IMR-90 (cell line): ENCODE results near the gene STMN1. TPM values are rescaled to one million over a fixed set of nuclear protein-coding genes. Genes with fewer than 3 reads are reported as not detected.
A peak's percentile ranks its signal among the peaks of the same experiment; 100 is the strongest.

Experiments
- ATAC-seq: fragments of 200-7000 bp; cut with Tn5 transposase; 2 replicates; pipeline ENCODE4 v1.9.1; 2020; ENCODE audit warnings: low read depth, mild to moderate bottlenecking, moderate library complexity
- Bru-seq: library from RNA; stranded (reverse); fragments of 400-500 nt; gene quantifications from one replicate; lab custom pipeline; 2021; lab: Mats Ljungman, UMichigan
- BruChase-seq, 2 experiments: library from RNA; stranded (reverse); fragments of 400-500 nt; gene quantifications; one replicate each; lab custom pipeline; 2021; lab: Mats Ljungman, UMichigan
- BruUV-seq: library from RNA; stranded (reverse); fragments of 400-500 nt; replicated peaks from 2 replicates; lab custom pipeline; 2021; lab: Mats Ljungman, UMichigan
- CTCF ChIA-PET: fragments of 300-600 bp; formaldehyde crosslinking; extraction: SDS; loops from one replicate; lab custom pipeline; 2021; ENCODE audit warnings: antibody characterized with exemption; lab: Yijun Ruan, JAX
- POLR2A ChIA-PET: fragments of 300-600 bp; sonication (Branson Sonifier 250); formaldehyde crosslinking; loops from one replicate; lab custom pipeline; 2022; ENCODE audit warnings: antibody characterized with exemption; ENCODE audit not compliant: unreplicated experiment; lab: Charles Lee
- DNase-seq: peaks from one replicate; pipeline ENCODE4 v3.0.0; 2013
- H2AFZ ChIP-seq: replicated peaks from 2 replicates; pipeline ENCODE3; 2013; ENCODE audit warnings: low read length, mild to moderate bottlenecking; ENCODE audit not compliant: poor library complexity
- H2AK5ac ChIP-seq: 2 replicates; pipeline ENCODE4 v1.6.1; 2013; ENCODE audit warnings: low read depth, low read length, inconsistent platforms
- H2AK9ac ChIP-seq: replicated peaks from 2 replicates; pipeline ENCODE3; 2013; ENCODE audit warnings: mild to moderate bottlenecking, low read depth, low read length, moderate library complexity; ENCODE audit not compliant: poor library complexity
- H2BK120ac ChIP-seq: 2 replicates; pipeline ENCODE4 v1.6.1; 2013; ENCODE audit warnings: low read depth, low read length, inconsistent platforms
- H2BK15ac ChIP-seq: 3 replicates; pipeline ENCODE4 v1.6.1; 2013; ENCODE audit warnings: low read depth, low read length, inconsistent platforms
- H2BK20ac ChIP-seq: 2 replicates; pipeline ENCODE4 v1.6.1; 2013; ENCODE audit warnings: low read depth, mild to moderate bottlenecking, inconsistent platforms, low read length, moderate library complexity
- H2BK5ac ChIP-seq: 2 replicates; pipeline ENCODE4 v1.6.1; 2013; ENCODE audit warnings: mild to moderate bottlenecking, low read depth, low read length, inconsistent platforms; ENCODE audit not compliant: poor library complexity, severe bottlenecking
- H3K14ac ChIP-seq: replicated peaks from 2 replicates; pipeline ENCODE4 v1.6.1; 2013; ENCODE audit warnings: low read depth, low read length, inconsistent platforms
- H3K18ac ChIP-seq: 2 replicates; pipeline ENCODE4 v1.6.1; 2013; ENCODE audit warnings: low read depth, low read length, control low read depth
- H3K23ac ChIP-seq: 2 replicates; pipeline ENCODE4 v1.6.1; 2013; ENCODE audit warnings: low read depth, low read length, inconsistent platforms
- H3K27ac ChIP-seq: 2 replicates; pipeline ENCODE4 v1.5.1; 2013; ENCODE audit warnings: mild to moderate bottlenecking, control low read depth, low read length; ENCODE audit not compliant: insufficient read depth
- H3K27me3 ChIP-seq: 2 replicates; pipeline ENCODE4 v1.6.1; 2013; ENCODE audit warnings: low read length; ENCODE audit not compliant: control insufficient read depth, insufficient read depth
- H3K36me3 ChIP-seq: 2 replicates; pipeline ENCODE4 v1.6.1; 2013; ENCODE audit warnings: low read length, mixed read lengths; ENCODE audit not compliant: control insufficient read depth, insufficient read depth
- H3K4ac ChIP-seq: 2 replicates; pipeline ENCODE4 v1.6.1; 2013; ENCODE audit warnings: low read depth, low read length, inconsistent platforms
- H3K4me1 ChIP-seq: 2 replicates; pipeline ENCODE4 v1.6.1; 2013; ENCODE audit warnings: low read length, mixed read lengths; ENCODE audit not compliant: control insufficient read depth, insufficient read depth
- H3K4me2 ChIP-seq: 2 replicates; pipeline ENCODE4 v1.6.1; 2013; ENCODE audit warnings: low read depth, mild to moderate bottlenecking, control low read depth, low read length, moderate library complexity
- H3K4me3 ChIP-seq: 2 replicates; pipeline ENCODE4 v1.5.1; 2013; ENCODE audit warnings: low read depth, mild to moderate bottlenecking, control low read depth, low read length, moderate library complexity; ENCODE audit not compliant: insufficient read depth
- H3K56ac ChIP-seq: 2 replicates; pipeline ENCODE4 v1.6.1; 2013; ENCODE audit warnings: low read length, inconsistent platforms; ENCODE audit not compliant: insufficient read depth; ENCODE audit errors: extremely low read depth
- H3K79me1 ChIP-seq, 2 experiments: 2 replicates each; pipeline ENCODE4 v1.6.1; 2013; ENCODE audit warnings: low read length in 2 of 2, inconsistent platforms in 1 of 2, low read depth in 1 of 2
- H3K9ac ChIP-seq: 2 replicates; pipeline ENCODE4 v1.6.1; 2013; ENCODE audit warnings: low read depth, low read length, control low read depth
- H3K9me1 ChIP-seq: 2 replicates; pipeline ENCODE4 v1.6.1; 2013; ENCODE audit warnings: low read length, inconsistent platforms; ENCODE audit not compliant: insufficient read depth
- H3K9me3 ChIP-seq: 2 replicates; pipeline ENCODE4 v1.6.1; 2013; ENCODE audit warnings: low read length; ENCODE audit not compliant: control insufficient read depth, insufficient read depth
- H4K20me1 ChIP-seq: 2 replicates; pipeline ENCODE4 v1.6.1; 2013; ENCODE audit warnings: low read length, inconsistent platforms; ENCODE audit not compliant: insufficient read depth
- H4K5ac ChIP-seq: 2 replicates; pipeline ENCODE4 v1.6.1; 2013; ENCODE audit warnings: mild to moderate bottlenecking, low read depth, low read length, control low read depth
- H4K8ac ChIP-seq, 2 experiments: 2 replicates each; pipeline ENCODE4 v1.6.1; 2013; ENCODE audit warnings: low read depth in 2 of 2, low read length in 2 of 2, control low read depth in 1 of 2, inconsistent platforms in 1 of 2
- H4K91ac ChIP-seq: 2 replicates; pipeline ENCODE4 v1.6.1; 2013; ENCODE audit warnings: low read depth, low read length, inconsistent platforms; ENCODE audit not compliant: insufficient read depth
- BHLHE40 ChIP-seq: fragments of 150-350 bp; IDR thresholded peaks from 2 replicates; pipeline ENCODE4 v1.6.1; 2016; ENCODE audit warnings: mild to moderate bottlenecking, low read depth, low read length
- CEBPB ChIP-seq: IDR thresholded peaks from 2 replicates; pipeline ENCODE4 v1.6.1; 2012; ENCODE audit warnings: low read depth, low read length, improper control_type of control experiment
- CHD1 ChIP-seq: IDR thresholded peaks from 2 replicates; pipeline ENCODE4 v1.6.1; 2012; ENCODE audit warnings: low read depth, low read length, improper control_type of control experiment
- FOS ChIP-seq: fragments of 150-350 bp; IDR thresholded peaks from 2 replicates; pipeline ENCODE4 v1.6.1; 2016; ENCODE audit warnings: low read depth, low read length
- MAZ ChIP-seq: IDR thresholded peaks from 2 replicates; pipeline ENCODE4 v1.6.1; 2012; ENCODE audit warnings: low read depth, mild to moderate bottlenecking, low read length, improper control_type of control experiment, moderate library complexity, borderline replicate concordance
- MXI1 ChIP-seq: IDR thresholded peaks from 2 replicates; pipeline ENCODE4 v1.6.1; 2012; ENCODE audit warnings: low read depth, mild to moderate bottlenecking, low read length, moderate library complexity, borderline replicate concordance
- NFE2L2 ChIP-seq: fragments of 150-350 bp; IDR thresholded peaks from 2 replicates; pipeline ENCODE4 v1.6.1; 2016; ENCODE audit warnings: low read depth, mild to moderate bottlenecking, low read length
- POLR2A ChIP-seq: IDR thresholded peaks from 2 replicates; pipeline ENCODE4 v1.6.1; 2012; ENCODE audit warnings: mild to moderate bottlenecking, low read depth, low read length
- RAD21 ChIP-seq: IDR thresholded peaks from 2 replicates; pipeline ENCODE4 v1.6.1; 2012; ENCODE audit warnings: low read length, improper control_type of control experiment
- RCOR1 ChIP-seq: IDR thresholded peaks from 2 replicates; pipeline ENCODE4 v1.6.1; 2012; ENCODE audit warnings: mild to moderate bottlenecking, low read length, improper control_type of control experiment; ENCODE audit not compliant: insufficient replicate concordance
- RFX5 ChIP-seq: IDR thresholded peaks from 2 replicates; pipeline ENCODE4 v1.8.0; 2012; ENCODE audit warnings: low read depth, mild to moderate bottlenecking, low read length, moderate library complexity
- SMC3 ChIP-seq: fragments of 150-350 bp; IDR thresholded peaks from 2 replicates; pipeline ENCODE4 v1.6.1; 2016; ENCODE audit warnings: low read depth, mild to moderate bottlenecking, antibody characterized with exemption, low read length, moderate library complexity
- USF2 ChIP-seq: fragments of 150-350 bp; IDR thresholded peaks from 2 replicates; pipeline ENCODE4 v1.6.1; 2017; ENCODE audit warnings: mild to moderate bottlenecking, antibody characterized with exemption, low read length, low read depth
- WGBS, 2 experiments: methylation state at CpG; one replicate each; pipeline versions ENCODE4 v1.1.5 to v1.1.7; 2013; ENCODE audit warnings: missing lambda C conversion rate in 2 of 2; ENCODE audit not compliant: insufficient read length in 1 of 2; ENCODE audit errors: extremely low coverage in 2 of 2; 5-methylcytosine and 5-hydroxymethylcytosine counted together
- dilution Hi-C: fragments of 300-500 bp; cut with HindIII; formaldehyde crosslinking; loops from one replicate; pipeline ENCODE4 v1.14.3; 2018; ENCODE audit warnings: low sequenced_read_pairs; ENCODE audit not compliant: unreplicated experiment
- in situ Hi-C: fragments of 300-500 bp; cut with MboI; formaldehyde crosslinking; loops from 3 replicates; pipeline ENCODE4 v1.14.3; 2019; ENCODE audit warnings: low sequenced_read_pairs, inconsistent platforms, mixed read lengths
- intact Hi-C: fragments of 100-400 bp; cut with micrococcal nuclease; formaldehyde crosslinking; loops from 2 replicates; pipeline ENCODE4 v1.10.0; 2022
- long read RNA-seq: library from polyadenylated mRNA; unstranded; transcript quantifications from one replicate; pipeline ENCODE4 v2.0.0, GENCODE V29; 2021; ENCODE audit not compliant: unreplicated experiment
- polyA plus RNA-seq, 3 experiments: library from polyadenylated mRNA; depleted of rRNA; stranded (reverse); fragments of >200 nt; gene quantifications; 2 replicates each; pipeline ENCODE4 v1.2.3, GENCODE V29; 2012; ENCODE audit warnings: low replicate concordance in 1 of 3
- total RNA-seq: library from RNA; depleted of rRNA; stranded (reverse); fragments of >200 nt; gene quantifications from 2 replicates; pipeline ENCODE4 v1.2.3, GENCODE V29; 2012; rRNA removed

The STMN1 gene
- total RNA-seq (93.0 and 194 TPM in 2 replicates), polyA plus RNA-seq (2012; rRNA removed) (179 and 273 TPM in 2 replicates), Bru-seq, nascent RNA (percentile 67 among the genes with signal in this experiment), BruChase-seq, experiment 1, labeled RNA remaining after a 6-hour chase (percentile 71 among the genes with signal in this experiment), BruChase-seq, experiment 2, labeled RNA remaining after a 2-hour chase (percentile 56 among the genes with signal in this experiment)
- polyA plus RNA-seq (2012; cell fraction: cytosol; rRNA removed), result 28.5 and 67.8 TPM in 2 replicates
- 11.0 and 55.5 TPM in 2 replicates for polyA plus RNA-seq (2012; cell fraction: nucleus; rRNA removed; ENCODE audit: low replicate concordance)
- long read RNA-seq, transcript STMN1-206 (5 exons, 1,504 nt), result major isoform, 27 of 35 reads
- long read RNA-seq, partial matches to known transcripts, result 6 of 35 reads
- long read RNA-seq, other reads (novel, unspliced or antisense), result 2 of 35 reads

GRCh38 chr1:25905680-25906643 lies at the start of gene STMN1:
Gene STMN1 (minus strand): TSS chr1:25906419. CDS start chr1:25904676, 1,743 bp downstream.
- H3K23ac ChIP-seq, result peak within 1 kb of the TSS; percentile 27; the same call in 1 of the 2 replicates
- 0% methylated on average over 53 of the region's 102 CpGs; no CpG with 5 or more reads in 1 of the 2 experiments for WGBS, 2 experiments
- peak within 1 kb of the TSS; percentile 77 for H2AK5ac ChIP-seq
- CTCF ChIA-PET, result interaction anchor here (2.7 kb wide), 1 partner anchor 10 kb away, joined by 22 read pairs; no protein-coding TSS in a partner anchor
- dilution Hi-C loops, result no loop called here
- peaks cover 5% of the 10 kb centered on the region for H3K4me1 ChIP-seq
- H3K36me3 ChIP-seq, result peaks cover 9% of the 10 kb centered on the region
- peak; percentile 81 for ATAC-seq
- H3K14ac ChIP-seq, result peak within 1 kb of the TSS; percentile 84
- peaks cover 10% of the 10 kb centered on the region; the same call in 1 of the 2 replicates for H4K20me1 ChIP-seq
- H2BK20ac ChIP-seq, result peak within 1 kb of the TSS; percentile 62; the same call in 1 of the 2 replicates
- peak within 1 kb of the TSS; percentile 88 for H3K4ac ChIP-seq
- H3K56ac ChIP-seq, result peak within 1 kb of the TSS; percentile 65
- H3K9me3 ChIP-seq, result no peaks in the 10 kb centered on the region
- H2BK120ac ChIP-seq, result peak within 1 kb of the TSS; percentile 82
- H3K27me3 ChIP-seq, result no peaks in the 10 kb centered on the region
- no TSS peak for BruUV-seq
- peaks cover 13% of the 10 kb centered on the region for H3K9me1 ChIP-seq
- in situ Hi-C loops, result no loop called here
- peak within 1 kb of the TSS; percentile 96 for H2AK9ac ChIP-seq
- H2BK5ac ChIP-seq, result peak within 1 kb of the TSS; percentile 62
- peak within 1 kb of the TSS; percentile 66 for H4K91ac ChIP-seq
- H2BK15ac ChIP-seq, result peak within 1 kb of the TSS; percentile 6; the same call in 1 of the 3 replicates
- intact Hi-C loops, result loop anchor here (1.0 kb wide), 1 partner anchor 92 kb away; the partner anchor contains the start of gene PAFAH2
- H2AFZ ChIP-seq, result peak within 1 kb of the TSS; percentile 98
- peak within 1 kb of the TSS; percentile 79 for H4K5ac ChIP-seq
- H3K27ac ChIP-seq, result peak within 1 kb of the TSS; percentile 48
- peak within 1 kb of the TSS; percentile 62 to 95 for H4K8ac ChIP-seq
- H3K4me2 ChIP-seq, result peak within 1 kb of the TSS; percentile 98
- DNase-seq, result peak; percentile 89
- peak within 1 kb of the TSS; percentile 80 for H3K9ac ChIP-seq
- peaks cover 11 to 19% of the 10 kb centered on the region in 2 experiments for H3K79me1 ChIP-seq
- peak within 1 kb of the TSS; percentile 71 for H3K4me3 ChIP-seq
- peak within 1 kb of the TSS; percentile 58 for H3K18ac ChIP-seq
- POLR2A ChIA-PET, result no interaction called here
- TF ChIP-seq FOS, result peak; percentile 53; the same call in 1 of the 2 replicates
- TF ChIP-seq RAD21, result no peak
- peak; percentile 99 for TF ChIP-seq USF2
- TF ChIP-seq RFX5, result no peak
- TF ChIP-seq BHLHE40, result peak; percentile 100
- peak; percentile 95 for TF ChIP-seq POLR2A
- no peak for TF ChIP-seq NFE2L2
- 0 out of 2 replicates have a peak, but pooled peaks have one; percentile 50 for TF ChIP-seq CHD1
- TF ChIP-seq CEBPB, result no peak
- TF ChIP-seq SMC3, result no peak
- peak; percentile 74; the same call in 1 of the 2 replicates for TF ChIP-seq MAZ
- no peak for TF ChIP-seq RCOR1
- peak; percentile 66; the same call in 1 of the 2 replicates for TF ChIP-seq MXI1
